Uterus (tissue), 2 donors: ENCODE data around the gene PXDC1.

Experiments
- POLR2A ChIP-seq, 2 donors: fragments of 450-650 bp; IDR thresholded peaks; one replicate each; pipeline ENCODE4 v1.6.1; 2016; ENCODE audit warnings: antibody characterized with exemption in 2 of 2, mild to moderate bottlenecking in 1 of 2, moderate library complexity in 1 of 2
- TF ChIP-seq, protein P1 (sequence below), 4 experiments: fragments of 200-600 bp in 2 of 4; fragments of 450-650 bp in 2 of 4; sonication (generic) in 2 of 4; IDR thresholded peaks; one replicate each; pipeline ENCODE4 v1.5.1; 2016 to 2019; ENCODE audit warnings: antibody characterized with exemption in 4 of 4, mild to moderate bottlenecking in 2 of 4, moderate library complexity in 1 of 4

GRCh38 chr6:3749067-3749841 lies 2.3 kb downstream of the PXDC1 start:
- TF ChIP-seq POLR2A (IDR thresholded peaks at IDR 0.05) = no peak
- TF ChIP-seq, protein P1, sequence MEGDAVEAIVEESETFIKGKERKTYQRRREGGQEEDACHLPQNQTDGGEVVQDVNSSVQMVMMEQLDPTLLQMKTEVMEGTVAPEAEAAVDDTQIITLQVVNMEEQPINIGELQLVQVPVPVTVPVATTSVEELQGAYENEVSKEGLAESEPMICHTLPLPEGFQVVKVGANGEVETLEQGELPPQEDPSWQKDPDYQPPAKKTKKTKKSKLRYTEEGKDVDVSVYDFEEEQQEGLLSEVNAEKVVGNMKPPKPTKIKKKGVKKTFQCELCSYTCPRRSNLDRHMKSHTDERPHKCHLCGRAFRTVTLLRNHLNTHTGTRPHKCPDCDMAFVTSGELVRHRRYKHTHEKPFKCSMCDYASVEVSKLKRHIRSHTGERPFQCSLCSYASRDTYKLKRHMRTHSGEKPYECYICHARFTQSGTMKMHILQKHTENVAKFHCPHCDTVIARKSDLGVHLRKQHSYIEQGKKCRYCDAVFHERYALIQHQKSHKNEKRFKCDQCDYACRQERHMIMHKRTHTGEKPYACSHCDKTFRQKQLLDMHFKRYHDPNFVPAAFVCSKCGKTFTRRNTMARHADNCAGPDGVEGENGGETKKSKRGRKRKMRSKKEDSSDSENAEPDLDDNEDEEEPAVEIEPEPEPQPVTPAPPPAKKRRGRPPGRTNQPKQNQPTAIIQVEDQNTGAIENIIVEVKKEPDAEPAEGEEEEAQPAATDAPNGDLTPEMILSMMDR (IDR thresholded peaks at IDR 0.05) = no peak
